Fibroblast of lung (primary cell): ENCODE measurements around the gene GOLPH3.

Experiments used
- EZH2 ChIP-seq: IDR thresholded peaks from 2 replicates; pipeline ENCODE4 v1.5.1; 2012; ENCODE audit warnings: low read length, control low read depth, mild to moderate bottlenecking; ENCODE audit errors: missing control alignments
- TF ChIP-seq, protein P1 (sequence below), 2 donors: IDR thresholded peaks in 1 of 2; conservative IDR thresholded peaks in 1 of 2; 1 replicate in 1 of 2; 2 replicates in 1 of 2; pipeline ENCODE4 v1.5.1; 2011 to 2012; ENCODE audit warnings: low read length in 2 of 2, control low read depth in 1 of 2, inconsistent platforms in 1 of 2, low read depth in 1 of 2, mild to moderate bottlenecking in 1 of 2

DNA sequence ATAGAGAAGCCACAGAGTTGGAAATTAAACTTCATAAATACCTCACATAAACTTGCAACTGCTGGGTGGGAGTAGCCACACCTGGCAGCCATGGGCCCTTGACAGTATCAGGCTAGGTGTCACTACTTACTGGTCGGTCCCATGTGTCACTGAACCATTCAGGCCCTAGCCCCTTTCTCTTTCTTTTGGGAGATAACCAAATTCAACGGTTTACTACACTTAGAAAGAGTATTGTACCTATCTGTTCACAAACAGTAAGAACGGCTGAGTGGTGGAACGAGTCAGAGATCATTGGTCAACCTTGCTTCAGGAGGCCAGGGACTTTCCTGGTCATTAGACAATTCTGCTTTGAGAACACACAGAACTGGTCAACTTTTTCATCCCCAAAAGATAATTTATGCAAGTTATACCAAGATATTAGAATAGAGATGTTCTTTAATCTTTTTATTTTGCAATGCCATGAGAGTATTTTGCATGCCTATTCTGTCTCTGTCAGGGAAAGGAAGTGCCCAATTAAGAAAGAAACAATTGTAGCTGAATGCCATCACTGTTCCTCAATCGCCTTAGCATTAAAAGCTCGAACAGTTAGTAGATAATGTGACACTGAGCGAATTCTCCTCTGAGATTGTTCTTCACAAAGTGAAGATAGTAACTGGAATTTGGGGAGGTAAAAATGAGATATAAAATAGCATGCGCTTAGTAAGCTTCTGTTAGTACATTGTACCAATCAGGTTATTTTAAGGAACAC, 50.9 kb downstream of the GOLPH3 start:
- TF ChIP-seq, protein P1, sequence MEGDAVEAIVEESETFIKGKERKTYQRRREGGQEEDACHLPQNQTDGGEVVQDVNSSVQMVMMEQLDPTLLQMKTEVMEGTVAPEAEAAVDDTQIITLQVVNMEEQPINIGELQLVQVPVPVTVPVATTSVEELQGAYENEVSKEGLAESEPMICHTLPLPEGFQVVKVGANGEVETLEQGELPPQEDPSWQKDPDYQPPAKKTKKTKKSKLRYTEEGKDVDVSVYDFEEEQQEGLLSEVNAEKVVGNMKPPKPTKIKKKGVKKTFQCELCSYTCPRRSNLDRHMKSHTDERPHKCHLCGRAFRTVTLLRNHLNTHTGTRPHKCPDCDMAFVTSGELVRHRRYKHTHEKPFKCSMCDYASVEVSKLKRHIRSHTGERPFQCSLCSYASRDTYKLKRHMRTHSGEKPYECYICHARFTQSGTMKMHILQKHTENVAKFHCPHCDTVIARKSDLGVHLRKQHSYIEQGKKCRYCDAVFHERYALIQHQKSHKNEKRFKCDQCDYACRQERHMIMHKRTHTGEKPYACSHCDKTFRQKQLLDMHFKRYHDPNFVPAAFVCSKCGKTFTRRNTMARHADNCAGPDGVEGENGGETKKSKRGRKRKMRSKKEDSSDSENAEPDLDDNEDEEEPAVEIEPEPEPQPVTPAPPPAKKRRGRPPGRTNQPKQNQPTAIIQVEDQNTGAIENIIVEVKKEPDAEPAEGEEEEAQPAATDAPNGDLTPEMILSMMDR (conservative IDR thresholded peaks at IDR 0.05 in 1 of 2, IDR thresholded peaks at IDR 0.05 in 1 of 2; ENCODE audit: low read depth in 1 of 2, low read length in 2 of 2) = no peak
- TF ChIP-seq EZH2 = no peak
